AG08396 (cell line): ENCODE measurements around the gene ME1.
A peak's percentile ranks its signal among the peaks of the same experiment; 100 is the strongest.

Experiments used
- DNase-seq: peaks from one replicate; pipeline ENCODE4 v3.0.0; 2012; ENCODE audit warnings: low spot score, mixed read lengths

Gene ME1

DNA sequence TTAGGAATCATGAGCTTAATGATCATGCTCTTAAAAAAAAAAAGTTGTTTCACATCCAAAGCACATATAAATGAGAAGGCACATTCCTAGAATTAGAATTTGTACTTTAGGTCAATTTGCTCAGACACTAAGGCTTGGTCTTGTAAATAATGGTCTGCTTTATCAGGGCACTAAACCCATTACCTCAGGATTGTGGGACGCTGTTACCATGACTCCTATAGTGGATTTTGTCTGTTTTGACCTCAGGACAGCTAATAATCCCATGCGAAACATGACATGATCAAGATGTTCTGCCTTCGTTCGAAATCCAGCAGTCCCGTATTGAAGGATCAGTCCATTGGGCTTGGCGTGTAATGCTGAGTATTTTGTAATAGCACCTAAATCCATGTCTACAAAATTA is 240.2 kb downstream of the ME1 start:
- DNase-seq: no peak

DNA sequence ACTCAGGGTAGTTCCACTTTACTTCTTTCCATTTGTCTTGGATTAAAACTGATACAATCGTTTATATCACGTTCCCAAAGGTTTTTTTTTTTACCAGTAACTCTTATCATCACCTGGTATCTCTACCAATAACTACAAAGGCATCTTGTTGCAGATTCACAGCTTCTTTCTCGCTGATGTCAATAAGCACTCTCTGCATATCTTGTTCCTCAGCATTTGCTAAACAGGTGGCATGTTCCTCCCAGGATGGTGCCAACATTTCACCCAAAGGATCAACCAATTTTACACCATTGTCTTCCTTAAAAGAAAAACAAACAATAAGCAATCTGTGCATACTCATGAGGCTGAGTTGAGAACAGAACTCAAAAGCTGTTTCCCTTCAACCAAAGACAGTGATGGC is 242.3 kb downstream of the ME1 start:
- no peak for DNase-seq

DNA sequence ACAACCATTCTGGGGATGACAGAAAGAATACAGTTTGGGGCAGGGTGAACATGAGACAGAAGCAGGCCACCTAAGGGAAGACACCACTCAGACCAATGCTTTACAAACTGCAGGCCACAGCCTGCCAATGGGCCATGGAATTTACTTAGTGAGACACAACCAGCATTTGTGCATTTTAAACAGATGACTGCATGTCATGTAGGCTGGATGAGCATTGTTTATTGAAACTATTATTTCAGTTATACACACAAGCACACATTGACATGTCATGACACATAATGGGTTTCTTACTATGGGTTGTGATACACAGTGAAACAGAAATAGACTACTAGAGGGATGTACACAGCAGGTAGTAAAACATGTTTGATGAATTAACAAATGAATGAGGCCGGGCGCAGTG is 245.8 kb downstream of the ME1 start:
- DNase-seq: no peak

DNA sequence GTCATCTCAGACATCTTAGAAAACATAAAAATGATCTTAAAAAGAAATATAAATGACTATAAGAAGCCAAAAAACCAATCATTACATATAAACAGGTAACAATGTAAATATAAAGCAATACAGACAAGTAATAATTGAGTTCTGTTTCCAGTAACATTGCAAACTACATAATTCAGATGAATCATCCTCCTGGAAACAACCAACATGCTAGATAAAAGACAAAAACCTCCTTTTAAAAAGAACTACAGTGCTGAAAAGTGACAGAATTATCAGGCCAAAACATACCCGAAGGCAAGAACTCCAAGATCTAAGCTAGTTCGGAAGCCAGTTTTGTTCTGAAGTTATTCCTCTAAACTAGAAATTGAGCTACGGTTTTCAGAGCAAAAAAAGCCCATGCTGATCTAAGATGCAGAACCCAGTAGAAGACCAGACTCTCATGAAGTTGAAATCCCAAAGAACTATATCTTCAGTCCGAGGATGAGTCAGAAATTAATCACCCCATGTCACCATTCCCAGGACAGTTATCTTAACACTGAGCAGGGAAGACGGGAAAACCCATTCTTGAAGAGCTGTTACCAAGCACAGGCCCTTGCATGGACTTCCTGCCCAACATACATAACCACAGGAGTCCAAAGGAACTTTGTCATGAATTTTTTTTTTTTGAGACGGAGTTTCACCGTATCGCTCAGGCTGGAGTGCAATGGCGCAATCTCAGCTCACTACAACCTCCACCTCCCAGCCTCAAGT is 247.6 kb downstream of the ME1 start:
- peak; percentile 56 for DNase-seq

DNA sequence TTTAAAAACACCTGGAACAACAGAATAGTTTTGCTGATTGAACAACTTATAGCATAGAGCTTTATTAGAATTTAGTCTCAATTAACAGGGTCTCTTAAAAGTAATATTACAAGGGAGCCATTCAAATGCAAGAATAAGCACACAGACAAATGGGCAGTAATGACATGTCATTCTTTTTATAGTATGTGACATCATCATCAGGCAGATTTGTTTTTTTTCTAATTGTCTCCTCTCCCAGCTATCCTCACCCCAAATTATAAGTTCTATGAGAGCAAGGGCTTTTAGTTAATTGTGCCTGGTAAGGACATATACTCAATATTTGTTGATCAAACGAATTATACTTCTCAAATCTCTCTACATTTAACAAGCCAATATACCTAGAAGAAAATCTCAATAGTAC is 248.7 kb downstream of the ME1 start:
- DNase-seq: no peak

DNA sequence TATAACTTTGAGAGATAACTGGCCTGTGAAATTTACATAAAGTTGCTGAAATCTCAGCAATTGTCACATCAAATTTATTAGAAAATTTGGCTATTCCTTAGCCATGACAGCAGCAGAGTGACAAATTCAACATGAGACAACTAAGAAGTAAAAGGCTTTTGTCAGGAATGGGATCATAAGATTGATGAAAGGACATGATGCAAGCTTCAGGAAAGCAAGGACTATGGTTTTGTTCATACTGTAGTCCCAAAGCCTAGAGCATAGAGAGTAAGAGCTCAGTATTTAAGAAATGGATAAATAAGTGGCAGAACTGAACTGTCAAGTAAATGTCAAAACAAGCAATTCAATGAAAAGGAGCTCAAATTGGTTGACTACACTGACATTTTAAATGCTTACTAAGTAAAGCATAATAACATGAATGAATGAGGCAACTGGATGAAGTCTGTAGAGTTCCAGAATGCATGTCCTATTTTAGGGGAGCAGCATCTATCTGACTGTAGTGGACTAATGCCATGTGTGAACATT is 250.4 kb downstream of the ME1 start:
- no peak for DNase-seq

DNA sequence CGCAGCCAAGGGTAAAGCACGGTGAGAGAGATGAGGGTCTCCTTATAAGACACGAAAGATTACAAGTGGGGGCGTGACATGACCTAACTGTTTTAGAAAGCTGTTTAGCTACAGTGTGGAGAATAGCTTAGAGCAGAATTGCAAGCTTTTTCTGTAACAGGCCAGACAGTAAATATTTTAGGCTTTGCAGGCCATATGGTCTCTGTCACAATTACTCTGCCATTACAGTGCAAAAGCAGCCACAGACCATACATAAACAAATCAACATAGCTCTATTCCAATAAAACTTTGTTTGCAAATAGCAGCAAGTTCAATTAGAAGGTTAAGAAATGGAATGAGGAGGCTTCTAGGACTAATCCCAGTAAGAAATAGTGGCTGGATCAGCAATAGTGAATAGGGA is 254.6 kb downstream of the ME1 start:
- DNase-seq: no peak

DNA sequence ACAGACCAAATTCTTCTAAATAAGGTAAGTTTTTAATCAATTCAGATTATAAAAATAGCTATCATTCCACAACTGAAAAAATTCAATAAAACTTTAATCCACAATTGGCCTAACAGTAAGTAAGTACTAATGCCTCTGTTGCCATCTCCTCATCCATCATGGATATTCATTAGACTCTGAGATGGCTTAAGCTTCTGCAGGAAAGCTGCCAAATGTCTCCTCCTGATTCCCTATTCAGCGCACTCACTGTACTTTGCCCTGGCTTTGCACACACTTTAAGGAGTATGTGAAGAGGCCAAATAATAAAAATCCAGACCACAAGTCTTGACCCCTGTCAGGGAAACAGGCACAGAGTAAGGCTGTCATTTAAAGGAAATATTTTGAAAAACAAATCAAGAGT is 261.3 kb downstream of the ME1 start:
- DNase-seq: no peak

DNA sequence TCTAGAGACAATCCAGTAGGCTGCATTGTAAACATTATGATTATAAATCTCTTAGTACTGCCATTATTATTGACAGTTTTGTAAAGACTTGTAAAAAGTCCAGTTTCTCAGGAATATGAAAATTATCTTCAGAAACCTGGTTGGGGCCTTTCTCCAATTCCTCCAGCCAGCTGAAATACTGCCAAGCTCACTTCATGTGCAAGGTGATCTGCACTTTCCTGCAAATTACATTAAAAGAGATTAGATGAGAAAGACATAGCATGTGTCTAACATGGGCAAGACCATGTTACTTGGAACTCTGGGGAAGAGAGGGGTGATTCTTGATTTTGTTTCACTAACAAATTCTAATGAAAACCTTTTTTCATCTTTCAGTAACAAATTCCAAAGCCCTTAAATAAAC is 261.7 kb downstream of the ME1 start:
- DNase-seq: no peak

DNA sequence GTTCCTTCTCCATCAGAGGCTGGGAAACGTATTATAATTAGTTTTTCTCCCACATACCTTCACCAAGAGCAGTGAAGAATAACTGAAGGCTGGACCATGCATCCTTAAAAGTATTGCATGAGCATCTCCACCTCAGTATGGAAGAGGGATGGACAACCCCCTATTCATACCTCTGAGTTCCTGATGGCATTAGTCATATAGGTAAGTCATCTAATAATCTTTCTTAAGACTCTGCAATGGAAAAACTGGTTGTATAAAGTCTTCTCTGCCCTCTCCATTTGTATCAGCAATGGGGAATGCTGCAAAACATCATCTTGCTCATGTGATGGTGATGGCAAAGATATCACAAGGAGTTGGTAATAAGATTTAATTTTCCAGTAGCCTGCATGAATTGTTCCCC is 262.3 kb downstream of the ME1 start:
- no peak for DNase-seq

DNA sequence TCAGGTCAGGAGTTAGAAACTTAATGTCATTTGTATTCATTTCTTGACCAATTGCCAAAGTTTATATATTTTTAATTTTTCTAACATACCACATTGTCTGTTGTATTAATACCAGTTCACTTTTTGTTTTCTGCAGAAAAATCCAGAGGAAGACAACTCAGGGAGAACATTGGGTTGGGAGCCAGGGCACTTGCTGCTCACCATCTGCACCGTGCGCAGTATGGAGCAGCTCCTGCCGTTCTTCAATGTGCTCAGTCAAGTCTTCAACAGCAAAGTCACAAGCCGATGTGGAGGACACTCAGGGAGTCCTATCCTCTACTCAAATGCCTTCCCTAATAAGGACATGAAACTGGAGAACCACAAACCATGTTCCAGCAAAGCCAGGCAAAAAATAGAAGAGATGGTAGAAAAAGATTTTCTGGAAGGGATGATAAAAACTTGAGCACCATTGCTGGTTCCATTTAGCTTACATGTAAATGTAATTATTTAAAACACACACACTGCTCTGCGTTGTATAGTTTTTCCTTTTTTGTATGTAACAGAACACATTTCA is 263.0 kb downstream of the ME1 start:
- DNase-seq: no peak
